Right atrium auricular region (tissue), 2 donors: ENCODE data around the gene TGFA. TPM values are rescaled to one million over a fixed set of nuclear protein-coding genes. Genes with fewer than 3 reads are reported as not detected.

Experiments
- DNase-seq: peaks from one replicate; pipeline ENCODE4 v3.0.0-alpha.2; 2019; ENCODE audit warnings: low spot score
- H3K27ac ChIP-seq, 2 donors: fragments of 200-600 bp; sonication (generic); 1 replicate in 1 of 2; 2 replicates in 1 of 2; pipeline ENCODE4 v1.5.1; 2016 to 2019
- H3K27me3 ChIP-seq, 2 donors: fragments of 200-600 bp; sonication (generic); one replicate each; pipeline versions ENCODE4 v1.5.1 to v1.6.0; 2017 to 2019
- H3K36me3 ChIP-seq: fragments of 200-600 bp; sonication (generic); one replicate; pipeline ENCODE4 v1.5.1; 2016
- H3K4me1 ChIP-seq, 2 donors: fragments of 200-600 bp; sonication (generic); one replicate each; pipeline versions ENCODE4 v1.5.1 to v1.6.0; 2017 to 2019
- H3K4me3 ChIP-seq, 2 donors: fragments of 200-600 bp; sonication (generic); 1 replicate in 1 of 2; 2 replicates in 1 of 2; pipeline ENCODE4 v1.5.1; 2017 to 2019; ENCODE audit warnings: mild to moderate bottlenecking in 1 of 2, moderate library complexity in 1 of 2
- H3K9me3 ChIP-seq, 2 donors: fragments of 200-600 bp; sonication (generic); one replicate each; pipeline ENCODE4 v1.5.1; 2019
- total RNA-seq, 2 donors: library from RNA; depleted of rRNA; stranded (reverse); fragments of >200 nt; gene quantifications; one replicate each; pipeline ENCODE4 v1.1.0, GENCODE V29; 2016
- TF ChIP-seq, protein P1 (sequence below), 2 donors: fragments of 200-600 bp; sonication (generic); IDR thresholded peaks; one replicate each; pipeline ENCODE4 v1.5.1; 2019; ENCODE audit warnings: antibody characterized with exemption in 2 of 2

TGFA gene
- total RNA-seq, 2 donors from 2014 or later: 0.24 to 1.7 TPM

DNA sequence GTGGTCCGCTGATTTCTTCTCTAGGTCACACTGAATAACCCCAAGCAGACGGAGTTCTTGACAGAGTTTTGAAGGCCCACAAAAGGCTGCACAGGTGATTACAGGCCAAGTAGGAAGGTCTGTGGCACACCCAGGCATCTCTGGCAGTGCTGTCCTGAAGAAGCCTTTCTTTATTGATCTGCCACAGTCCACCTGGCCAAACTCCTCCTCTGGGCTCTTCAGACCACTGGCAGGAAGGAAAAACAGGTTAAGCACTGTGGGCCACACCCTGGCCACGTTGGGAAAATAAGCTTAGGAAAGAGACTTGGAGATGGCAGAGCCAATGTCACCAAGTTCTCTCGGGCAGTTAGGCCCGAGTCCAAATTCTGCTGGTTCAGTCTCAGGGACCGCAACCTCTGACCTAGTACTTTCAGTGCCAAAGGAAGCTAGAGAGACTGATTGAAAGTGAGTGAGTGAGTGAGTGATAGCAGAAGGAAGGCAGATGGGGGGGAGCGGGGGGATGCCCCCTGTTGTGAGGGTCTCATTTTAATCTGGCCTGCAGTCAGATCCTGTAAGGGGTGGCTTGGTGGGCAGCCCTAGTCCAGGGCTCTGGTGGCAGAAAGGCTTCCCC lies 102.9 kb downstream of the TGFA start:
- DNase-seq: peak; percentile 40
- H3K4me3 ChIP-seq: no peak overlapping the region
- TF ChIP-seq, protein P1, sequence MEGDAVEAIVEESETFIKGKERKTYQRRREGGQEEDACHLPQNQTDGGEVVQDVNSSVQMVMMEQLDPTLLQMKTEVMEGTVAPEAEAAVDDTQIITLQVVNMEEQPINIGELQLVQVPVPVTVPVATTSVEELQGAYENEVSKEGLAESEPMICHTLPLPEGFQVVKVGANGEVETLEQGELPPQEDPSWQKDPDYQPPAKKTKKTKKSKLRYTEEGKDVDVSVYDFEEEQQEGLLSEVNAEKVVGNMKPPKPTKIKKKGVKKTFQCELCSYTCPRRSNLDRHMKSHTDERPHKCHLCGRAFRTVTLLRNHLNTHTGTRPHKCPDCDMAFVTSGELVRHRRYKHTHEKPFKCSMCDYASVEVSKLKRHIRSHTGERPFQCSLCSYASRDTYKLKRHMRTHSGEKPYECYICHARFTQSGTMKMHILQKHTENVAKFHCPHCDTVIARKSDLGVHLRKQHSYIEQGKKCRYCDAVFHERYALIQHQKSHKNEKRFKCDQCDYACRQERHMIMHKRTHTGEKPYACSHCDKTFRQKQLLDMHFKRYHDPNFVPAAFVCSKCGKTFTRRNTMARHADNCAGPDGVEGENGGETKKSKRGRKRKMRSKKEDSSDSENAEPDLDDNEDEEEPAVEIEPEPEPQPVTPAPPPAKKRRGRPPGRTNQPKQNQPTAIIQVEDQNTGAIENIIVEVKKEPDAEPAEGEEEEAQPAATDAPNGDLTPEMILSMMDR (IDR thresholded peaks at IDR 0.05): no peak
- no peak overlapping the region for H3K27ac ChIP-seq
- H3K36me3 ChIP-seq: no peaks in the 10 kb centered on the region
- H3K27me3 ChIP-seq: no peaks in the 10 kb centered on the region
- H3K4me1 ChIP-seq: no peaks in the 10 kb centered on the region
- no peaks in the 10 kb centered on the region for H3K9me3 ChIP-seq

DNA sequence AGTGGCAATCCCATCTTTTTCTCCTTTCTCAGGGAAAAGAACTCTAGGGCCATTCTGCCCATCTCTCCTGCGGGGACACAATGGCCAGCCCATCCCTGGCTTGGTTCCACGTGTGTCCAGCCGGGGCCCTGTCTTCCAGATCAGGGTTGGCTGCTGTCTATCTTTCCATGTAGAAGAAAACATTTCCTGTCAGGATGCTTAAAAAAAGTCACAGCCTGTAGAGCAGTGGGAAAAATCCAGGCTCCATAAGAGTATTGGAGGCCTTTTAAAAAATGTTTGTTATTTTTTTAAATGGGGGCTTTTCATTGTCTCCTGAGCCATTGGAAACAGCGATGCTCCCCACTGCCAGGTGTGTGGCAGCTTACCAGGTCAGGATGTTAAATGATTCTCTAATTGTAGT lies 105.6 kb downstream of the TGFA start:
- DNase-seq: peak; percentile 23
- Histone ChIP-seq H3K27me3 (no peaks in the 10 kb centered on the region), H3K4me3 (no peak overlapping the region), H3K27ac (no peak overlapping the region), H3K9me3 (no peaks in the 10 kb centered on the region), H3K36me3 (no peaks in the 10 kb centered on the region), H3K4me1 (no peaks in the 10 kb centered on the region)
- TF ChIP-seq, protein P1 (IDR thresholded peaks at IDR 0.05): no peak

DNA sequence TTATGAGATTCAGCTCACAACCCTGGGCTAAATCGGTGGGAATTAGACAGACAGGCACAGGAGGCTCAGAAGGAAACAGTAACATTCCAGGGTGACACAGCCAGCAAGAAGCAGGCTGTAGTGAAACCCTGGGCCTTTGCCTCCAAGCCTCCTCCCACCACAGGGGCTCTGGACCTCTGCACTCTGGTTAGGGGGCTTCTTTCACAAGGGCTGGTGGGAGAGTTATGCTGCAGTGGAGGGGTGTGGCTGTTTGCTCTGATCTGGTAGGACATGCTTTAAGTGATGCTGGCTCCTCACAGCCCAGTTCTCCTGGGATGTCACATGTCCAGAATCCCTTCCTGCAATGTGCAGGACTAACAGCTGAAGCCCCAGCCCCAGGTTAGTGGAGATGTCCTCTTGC lies 109.9 kb downstream of the TGFA start:
- H3K4me1 ChIP-seq: no peaks in the 10 kb centered on the region
- H3K27me3 ChIP-seq: no peaks in the 10 kb centered on the region
- TF ChIP-seq, protein P1 (IDR thresholded peaks at IDR 0.05): no peak
- no peak overlapping the region for H3K4me3 ChIP-seq
- no peaks in the 10 kb centered on the region for H3K36me3 ChIP-seq
- H3K27ac ChIP-seq: no peak overlapping the region
- H3K9me3 ChIP-seq: no peaks in the 10 kb centered on the region
- DNase-seq: peak; percentile 40

DNA sequence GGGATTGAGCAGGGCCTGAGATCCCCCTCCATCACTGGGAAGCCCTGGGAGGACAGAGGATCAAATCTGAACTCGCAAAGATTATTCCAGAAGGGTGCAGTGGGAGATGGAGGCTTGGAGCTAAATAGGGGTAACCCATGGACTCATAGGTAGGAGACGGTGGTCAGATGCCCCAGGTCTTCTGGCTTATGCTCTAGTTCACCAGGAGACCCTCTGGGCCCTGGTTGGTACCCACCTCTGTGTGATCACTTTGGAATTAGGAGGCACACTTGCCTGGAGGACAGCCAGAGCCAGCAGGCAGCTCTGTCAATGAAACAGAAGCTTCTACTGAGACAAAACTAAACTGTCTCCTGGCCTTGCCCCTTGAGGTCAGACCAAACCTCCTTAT lies 110.6 kb downstream of the TGFA start:
- no peak for DNase-seq

DNA sequence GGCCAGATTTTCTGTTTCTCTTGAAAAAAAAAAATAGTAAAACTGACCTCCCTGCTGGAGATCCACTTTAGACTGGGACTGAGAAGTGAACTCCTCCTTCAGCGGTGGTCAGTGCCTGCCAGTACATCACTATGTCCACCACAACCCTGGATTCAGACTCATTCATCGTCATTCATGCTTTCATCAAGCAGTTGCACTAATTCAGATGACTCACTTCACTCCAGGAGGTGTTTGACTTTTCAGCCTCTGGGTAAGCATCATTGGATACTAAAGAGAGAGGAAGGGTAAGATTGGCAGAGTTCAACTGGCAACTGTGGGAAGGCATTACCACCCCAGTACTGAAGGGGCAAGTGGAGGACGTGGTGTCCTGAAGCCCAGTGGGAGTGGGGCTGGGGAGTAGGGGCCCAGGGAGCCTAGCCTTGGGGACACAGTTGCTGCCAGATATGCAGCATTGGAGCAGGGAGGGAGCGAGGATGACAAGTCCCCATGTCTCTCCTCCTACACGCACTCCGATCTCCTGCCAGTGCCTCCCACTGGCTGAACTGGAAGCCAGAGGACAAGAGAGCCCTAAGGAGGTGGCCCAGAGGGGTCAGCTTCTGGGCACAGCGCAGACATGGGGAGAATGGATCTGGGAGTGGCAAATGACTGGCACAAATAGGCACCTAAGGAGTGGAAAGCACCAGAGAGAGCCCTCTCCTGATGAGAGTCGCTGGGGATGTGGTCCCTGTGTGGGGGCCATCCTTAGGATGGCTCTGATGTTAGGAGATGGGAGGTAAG lies 111.1 kb downstream of the TGFA start:
- TF ChIP-seq, protein P1 (IDR thresholded peaks at IDR 0.05): no peak
- no peaks in the 10 kb centered on the region for H3K36me3 ChIP-seq
- H3K4me1 ChIP-seq: no peaks in the 10 kb centered on the region
- no peak overlapping the region for H3K27ac ChIP-seq
- no peaks in the 10 kb centered on the region for H3K9me3 ChIP-seq
- no peak overlapping the region for H3K4me3 ChIP-seq
- DNase-seq: no peak
- H3K27me3 ChIP-seq: no peaks in the 10 kb centered on the region

More for the DNA sequence above, 110.6 kb downstream of the TGFA start:
- H3K36me3 ChIP-seq: no peaks in the 10 kb centered on the region
- TF ChIP-seq, protein P1 (IDR thresholded peaks at IDR 0.05): no peak
- H3K27ac ChIP-seq: no peak overlapping the region
- no peaks in the 10 kb centered on the region for H3K9me3 ChIP-seq
- H3K4me1 ChIP-seq: no peaks in the 10 kb centered on the region
- no peaks in the 10 kb centered on the region for H3K27me3 ChIP-seq
- H3K4me3 ChIP-seq: no peak overlapping the region
